ENCODE results near the gene ISG20.

Gene ISG20

DNA sequence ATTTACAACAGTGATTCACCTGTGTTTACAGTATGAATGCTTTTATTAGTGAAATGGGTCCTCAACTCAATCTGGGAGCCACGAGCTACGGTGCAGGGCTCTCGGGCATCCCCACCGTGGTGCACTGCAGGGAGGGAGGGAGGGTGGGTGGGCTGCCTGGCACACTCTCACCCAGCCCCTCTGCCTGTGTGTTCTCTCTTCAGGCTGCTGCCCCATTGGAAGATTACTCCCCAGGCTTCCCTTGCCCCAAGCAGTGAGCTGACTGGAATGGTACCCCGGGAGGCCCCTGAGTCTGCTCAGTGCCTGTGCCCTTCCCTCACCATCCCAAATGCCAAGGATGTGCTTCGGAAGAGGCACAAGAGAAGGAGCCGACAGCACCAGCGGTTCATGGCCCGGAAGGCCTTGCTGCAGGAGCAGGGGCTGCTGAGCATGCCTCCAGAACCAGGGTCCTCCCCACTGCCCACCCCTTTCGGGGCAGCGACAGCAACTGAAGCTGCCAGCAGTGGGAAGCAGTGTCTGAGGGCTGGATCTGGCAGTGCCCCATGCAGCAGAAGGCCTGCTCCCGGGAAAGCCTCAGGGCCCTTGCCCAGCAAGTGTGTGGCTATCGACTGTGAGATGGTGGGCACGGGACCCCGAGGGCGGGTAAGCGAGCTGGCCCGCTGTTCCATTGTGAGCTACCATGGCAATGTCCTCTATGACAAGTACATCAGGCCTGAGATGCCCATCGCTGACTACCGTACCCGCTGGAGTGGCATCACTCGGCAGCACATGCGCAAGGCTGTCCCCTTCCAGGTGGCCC, 12.7 kb upstream of the ISG20 start:
- H2AFZ ChIP-seq (ENCODE audit: low read depth, low read length) = no peak overlapping the region

GRCh38 chr15:88627463-88627862, 11.4 kb upstream of the ISG20 start:
- Histone ChIP-seq H3K9ac (ENCODE audit: low read length) (peak overlapping the region; percentile 22), H4K20me1 (ENCODE audit: insufficient read depth, low read length) (peaks cover 96% of the 10 kb centered on the region), H2AFZ (ENCODE audit: low read depth, low read length) (no peak overlapping the region), H3K4me1 (ENCODE audit: low read length) (peaks cover 87% of the 10 kb centered on the region), H3K4me3 (ENCODE audit: low read length) (peak overlapping the region; percentile 41), H3K9me3 (ENCODE audit: insufficient read depth, low read length) (no peaks in the 10 kb centered on the region), H3K27me3 (ENCODE audit: low read depth, low read length) (no peaks in the 10 kb centered on the region), H3K79me2 (ENCODE audit: low read length) (peaks cover 100% of the 10 kb centered on the region), H3K36me3 (replicated peaks; ENCODE audit: low read depth, low read length) (peaks cover 91% of the 10 kb centered on the region), H3K27ac (ENCODE audit: low read length) (peak overlapping the region; percentile 99), H3K4me2 (ENCODE audit: low read length) (peak overlapping the region; percentile 51)
- no peak for TF ChIP-seq EZH2phosphoT487 (IDR thresholded peaks at IDR 0.05; ENCODE audit: low read depth)
- TF ChIP-seq, protein P1, sequence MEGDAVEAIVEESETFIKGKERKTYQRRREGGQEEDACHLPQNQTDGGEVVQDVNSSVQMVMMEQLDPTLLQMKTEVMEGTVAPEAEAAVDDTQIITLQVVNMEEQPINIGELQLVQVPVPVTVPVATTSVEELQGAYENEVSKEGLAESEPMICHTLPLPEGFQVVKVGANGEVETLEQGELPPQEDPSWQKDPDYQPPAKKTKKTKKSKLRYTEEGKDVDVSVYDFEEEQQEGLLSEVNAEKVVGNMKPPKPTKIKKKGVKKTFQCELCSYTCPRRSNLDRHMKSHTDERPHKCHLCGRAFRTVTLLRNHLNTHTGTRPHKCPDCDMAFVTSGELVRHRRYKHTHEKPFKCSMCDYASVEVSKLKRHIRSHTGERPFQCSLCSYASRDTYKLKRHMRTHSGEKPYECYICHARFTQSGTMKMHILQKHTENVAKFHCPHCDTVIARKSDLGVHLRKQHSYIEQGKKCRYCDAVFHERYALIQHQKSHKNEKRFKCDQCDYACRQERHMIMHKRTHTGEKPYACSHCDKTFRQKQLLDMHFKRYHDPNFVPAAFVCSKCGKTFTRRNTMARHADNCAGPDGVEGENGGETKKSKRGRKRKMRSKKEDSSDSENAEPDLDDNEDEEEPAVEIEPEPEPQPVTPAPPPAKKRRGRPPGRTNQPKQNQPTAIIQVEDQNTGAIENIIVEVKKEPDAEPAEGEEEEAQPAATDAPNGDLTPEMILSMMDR (IDR thresholded peaks at IDR 0.05; ENCODE audit: low read depth, low read length) = no peak

More for the DNA sequence above, 12.7 kb upstream of the ISG20 start:
- peak overlapping the region; percentile 99 for H3K4me2 ChIP-seq (ENCODE audit: low read length)
- peak overlapping the region; percentile 99 for H3K9ac ChIP-seq (ENCODE audit: low read length)
- no peaks in the 10 kb centered on the region for H3K9me3 ChIP-seq (ENCODE audit: insufficient read depth, low read length)
- peaks cover 90% of the 10 kb centered on the region for H3K36me3 ChIP-seq (replicated peaks; ENCODE audit: low read depth, low read length)
- H3K4me1 ChIP-seq (ENCODE audit: low read length) = peaks cover 74% of the 10 kb centered on the region
- peak overlapping the region; percentile 89 for H3K4me3 ChIP-seq (ENCODE audit: low read length)
- peaks cover 100% of the 10 kb centered on the region for H3K79me2 ChIP-seq (ENCODE audit: low read length)
- no peaks in the 10 kb centered on the region for H3K27me3 ChIP-seq (ENCODE audit: low read depth, low read length)
- peaks cover 82% of the 10 kb centered on the region for H4K20me1 ChIP-seq (ENCODE audit: insufficient read depth, low read length)
- TF ChIP-seq, protein P1 (IDR thresholded peaks at IDR 0.05; ENCODE audit: low read depth, low read length) = no peak
- H3K27ac ChIP-seq (ENCODE audit: low read length) = peak overlapping the region; percentile 99

- no peaks in the 10 kb centered on the region for H3K9me3 ChIP-seq (ENCODE audit: insufficient read depth, low read length)
- H3K4me2 ChIP-seq (ENCODE audit: low read length) = peak overlapping the region; percentile 51
- peaks cover 94% of the 10 kb centered on the region for H3K4me1 ChIP-seq (ENCODE audit: low read length)
- peaks cover 85% of the 10 kb centered on the region for H3K36me3 ChIP-seq (replicated peaks; ENCODE audit: low read depth, low read length)
- H3K9ac ChIP-seq (ENCODE audit: low read length) = no peak overlapping the region
- peaks cover 94% of the 10 kb centered on the region for H4K20me1 ChIP-seq (ENCODE audit: insufficient read depth, low read length)
- no peaks in the 10 kb centered on the region for H3K27me3 ChIP-seq (ENCODE audit: low read depth, low read length)
- peaks cover 99% of the 10 kb centered on the region for H3K79me2 ChIP-seq (ENCODE audit: low read length)
- H2AFZ ChIP-seq (ENCODE audit: low read depth, low read length) = no peak overlapping the region
- H3K4me3 ChIP-seq (ENCODE audit: low read length) = no peak overlapping the region
- peak overlapping the region; percentile 99 for H3K27ac ChIP-seq (ENCODE audit: low read length)
- TF ChIP-seq, protein P1 (IDR thresholded peaks at IDR 0.05; ENCODE audit: low read depth, low read length) = no peak
- TF ChIP-seq EZH2phosphoT487 (IDR thresholded peaks at IDR 0.05; ENCODE audit: low read depth) = no peak
Observed at GRCh38 chr15:88628018-88628654, 10.7 kb upstream of the ISG20 start.

GRCh38 chr15:88629071-88629470, 9.7 kb upstream of the ISG20 start:
- TF ChIP-seq, protein P1 (IDR thresholded peaks at IDR 0.05; ENCODE audit: low read depth, low read length) = no peak
- no peak for TF ChIP-seq EZH2phosphoT487 (IDR thresholded peaks at IDR 0.05; ENCODE audit: low read depth)
- Histone ChIP-seq H3K9ac (ENCODE audit: low read length) (no peak overlapping the region), H2AFZ (ENCODE audit: low read depth, low read length) (no peak overlapping the region), H3K9me3 (ENCODE audit: insufficient read depth, low read length) (no peaks in the 10 kb centered on the region), H3K4me1 (ENCODE audit: low read length) (peaks cover 95% of the 10 kb centered on the region), H3K36me3 (replicated peaks; ENCODE audit: low read depth, low read length) (peaks cover 81% of the 10 kb centered on the region), H3K79me2 (ENCODE audit: low read length) (peaks cover 95% of the 10 kb centered on the region), H4K20me1 (ENCODE audit: insufficient read depth, low read length) (peaks cover 85% of the 10 kb centered on the region), H3K27ac (ENCODE audit: low read length) (peak overlapping the region; percentile 99; the same call in 1 of the 2 replicates), H3K27me3 (ENCODE audit: low read depth, low read length) (no peaks in the 10 kb centered on the region), H3K4me2 (ENCODE audit: low read length) (peak overlapping the region; percentile 51; the same call in 1 of the 2 replicates), H3K4me3 (ENCODE audit: low read length) (no peak overlapping the region)
